Measurements from ENCODE around the gene ZNF536. TPM values are rescaled to one million over a fixed set of nuclear protein-coding genes. Genes with fewer than 3 reads are reported as not detected.

Gene ZNF536
- total and polyA plus RNA-seq, 12 donors = 2.3 to 10.8 (median 6.4) TPM

DNA sequence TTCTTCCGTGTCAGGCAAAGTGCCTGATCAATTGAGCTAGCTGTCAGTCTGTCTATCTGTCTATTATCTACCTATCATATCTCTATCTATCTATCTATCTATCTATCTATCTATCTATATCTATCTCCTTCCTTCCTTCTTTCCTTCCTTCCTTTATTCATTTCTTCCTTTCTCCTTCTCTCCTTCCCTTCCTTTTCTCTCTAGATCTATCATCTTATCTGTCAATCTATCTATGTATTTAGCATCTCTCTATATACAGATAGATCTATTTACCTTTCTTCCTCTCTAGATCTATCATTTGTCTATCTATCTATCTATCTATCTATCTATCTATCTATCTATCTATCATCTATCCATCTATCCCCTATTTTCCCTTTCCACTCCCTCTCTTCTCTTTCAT lies 5.9 kb upstream of the ZNF536 start:
- H3K4me1 ChIP-seq (replicated peaks in 1 of 2) = no peaks in the 10 kb centered on the region
- no peak for TF ChIP-seq POLR2A (IDR thresholded peaks at IDR 0.05)
- TF ChIP-seq CTCF (IDR thresholded peaks at IDR 0.05) = no peak
- H3K36me3 ChIP-seq (replicated peaks in 1 of 2) = no peaks in the 10 kb centered on the region

GRCh38 chr19:30367006-30367405 lies 5.2 kb upstream of the ZNF536 start:
- Histone ChIP-seq H3K27me3 (no peaks in the 10 kb centered on the region), H3K4me3 (no peak overlapping the region), H3K4me1 (replicated peaks in 1 of 2) (no peaks in the 10 kb centered on the region), H3K27ac (no peak overlapping the region), H3K9me3 (replicated peaks in 1 of 3) (no peaks in the 10 kb centered on the region), H3K36me3 (replicated peaks in 1 of 2) (no peaks in the 10 kb centered on the region)
- TF ChIP-seq POLR2A (IDR thresholded peaks at IDR 0.05) = no peak
- TF ChIP-seq CTCF (IDR thresholded peaks at IDR 0.05) = no peak
- no peak for DNase-seq
- intact Hi-C loops (cut with DNase I) = no loop called here
- WGBS, 4 donors = 59 to 69% (median 64%) methylated on average over 7 of the region's 7 CpGs

More for the DNA sequence above, 5.9 kb upstream of the ZNF536 start:
- Histone ChIP-seq H3K27me3 (no peaks in the 10 kb centered on the region), H3K4me3 (no peak overlapping the region), H3K27ac (no peak overlapping the region), H3K9me3 (replicated peaks in 1 of 3) (no peaks in the 10 kb centered on the region)
- DNase-seq = no peak
- intact Hi-C loops (cut with DNase I) = no loop called here
- 0 to 50% (median 0%) methylated on average over 1 of the region's 1 CpG for WGBS, 4 donors

DNA sequence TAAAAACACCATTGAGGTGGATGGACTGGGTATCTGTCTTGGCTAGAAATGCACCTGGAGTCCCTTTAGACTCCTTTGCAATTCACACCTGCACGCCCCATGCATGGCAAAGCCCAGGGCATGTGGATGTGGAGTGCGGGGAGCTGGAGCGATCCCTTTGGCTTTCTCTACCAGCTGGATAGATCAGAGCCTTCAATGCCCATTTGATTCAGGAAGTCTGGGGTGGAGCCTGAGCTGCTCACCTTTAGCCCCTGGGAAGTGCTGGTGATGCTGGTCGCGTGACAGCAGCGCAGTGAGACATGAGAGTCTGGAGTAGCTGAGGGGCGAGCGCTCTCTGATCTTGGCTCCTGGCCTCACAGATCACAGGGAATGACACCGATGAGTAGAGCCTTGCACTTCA lies 4.8 kb upstream of the ZNF536 start:
- H3K36me3 ChIP-seq (replicated peaks in 1 of 2) = no peaks in the 10 kb centered on the region
- no peaks in the 10 kb centered on the region for H3K4me1 ChIP-seq (replicated peaks in 1 of 2)
- intact Hi-C loops (cut with DNase I) = no loop called here
- DNase-seq = no peak
- no peaks in the 10 kb centered on the region for H3K27me3 ChIP-seq
- no peak overlapping the region for H3K4me3 ChIP-seq
- H3K9me3 ChIP-seq (replicated peaks in 1 of 3) = no peaks in the 10 kb centered on the region
- TF ChIP-seq POLR2A (IDR thresholded peaks at IDR 0.05) (no peak), CTCF (IDR thresholded peaks at IDR 0.05) (no peak)
- WGBS, 4 donors = 95 to 98% (median 96%) methylated on average over 9 of the region's 9 CpGs
- no peak overlapping the region for H3K27ac ChIP-seq

- H3K27ac ChIP-seq = no peak overlapping the region
- H3K36me3 ChIP-seq (replicated peaks in 1 of 2) = no peaks in the 10 kb centered on the region
- intact Hi-C loops (cut with DNase I) = no loop called here
- DNase-seq = no peak
- H3K27me3 ChIP-seq = no peaks in the 10 kb centered on the region
- TF ChIP-seq CTCF (IDR thresholded peaks at IDR 0.05) (no peak), POLR2A (IDR thresholded peaks at IDR 0.05) (no peak)
- no peaks in the 10 kb centered on the region for H3K4me1 ChIP-seq (replicated peaks in 1 of 2)
- no peak overlapping the region for H3K4me3 ChIP-seq
- 80 to 93% (median 87%) methylated on average over 6 of the region's 6 CpGs for WGBS, 4 donors
- no peaks in the 10 kb centered on the region for H3K9me3 ChIP-seq (replicated peaks in 1 of 3)
Observed at GRCh38 chr19:30369833-30370232, 2.4 kb upstream of the ZNF536 start.
